ENCODE results near the gene PRRC2C.

PRRC2C gene

GRCh38 chr1:171477804-171478203 is 7.5 kb upstream of the PRRC2C start:
- POLR2A ChIA-PET: interaction anchor here (0.6 kb wide), 1 partner anchor 10 kb away, joined by 13 read pairs; no protein-coding TSS in a partner anchor
- CTCF ChIA-PET: interaction anchor here (1.5 kb wide), 1 partner anchor 14 kb away, joined by 3 read pairs; no protein-coding TSS in a partner anchor
- TF ChIP-seq CTCF (IDR thresholded peaks at IDR 0.05; ENCODE audit: control extremely low read depth, extremely low read depth, low read depth, missing control alignments): no peak
- no peak for DNase-seq (ENCODE audit: extremely low spot score)

GRCh38 chr1:171480035-171480434 is 5.3 kb upstream of the PRRC2C start:
- no peak for DNase-seq (ENCODE audit: extremely low spot score)
- no peak for TF ChIP-seq CTCF (IDR thresholded peaks at IDR 0.05; ENCODE audit: control extremely low read depth, extremely low read depth, low read depth, missing control alignments)
- ChIA-PET POLR2A (no interaction called here), CTCF (no interaction called here)

DNA sequence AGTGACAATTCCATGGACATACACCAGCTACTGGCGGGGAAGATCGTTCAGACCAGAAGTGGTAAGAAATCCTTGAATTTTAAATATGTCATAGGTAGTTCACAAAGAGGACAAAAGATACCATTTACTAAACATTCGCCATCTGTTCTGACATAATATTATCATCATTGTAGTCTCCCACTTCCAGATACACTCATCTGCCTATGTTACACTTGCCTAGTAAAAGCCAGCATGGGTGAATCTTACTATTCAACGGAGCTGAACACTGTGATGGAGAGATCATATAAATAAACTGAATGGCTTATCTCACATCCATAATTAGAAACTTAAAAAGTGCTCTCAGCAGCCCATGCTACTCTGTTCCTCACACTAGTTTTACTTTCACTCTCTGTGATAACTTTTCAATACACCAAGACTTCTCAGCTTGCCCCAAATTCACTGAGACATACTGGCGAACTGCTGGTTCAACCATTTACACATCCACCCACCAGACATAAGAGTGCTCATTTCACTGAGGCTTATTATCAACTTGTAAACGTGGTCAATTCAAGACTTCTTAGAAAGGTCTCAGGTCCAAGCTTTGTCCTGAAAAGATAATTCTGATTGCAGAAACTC is 463 bp upstream of the PRRC2C start:
- peak; percentile 53 for DNase-seq (ENCODE audit: extremely low spot score)
- TF ChIP-seq CTCF (IDR thresholded peaks at IDR 0.05; ENCODE audit: control extremely low read depth, extremely low read depth, low read depth, missing control alignments): no peak
- CTCF ChIA-PET: interaction anchor here (0.8 to 4.1 kb wide), 20 partner anchors 9 to 1048 kb away, joined by 3 to 31 read pairs (median 8); partner anchors contain the start of gene SUCO
- POLR2A ChIA-PET: interaction anchor here (0.9 to 1.2 kb wide), 2 partner anchors 11 to 13 kb away, joined by 3 read pairs; no protein-coding TSS in a partner anchor

DNA sequence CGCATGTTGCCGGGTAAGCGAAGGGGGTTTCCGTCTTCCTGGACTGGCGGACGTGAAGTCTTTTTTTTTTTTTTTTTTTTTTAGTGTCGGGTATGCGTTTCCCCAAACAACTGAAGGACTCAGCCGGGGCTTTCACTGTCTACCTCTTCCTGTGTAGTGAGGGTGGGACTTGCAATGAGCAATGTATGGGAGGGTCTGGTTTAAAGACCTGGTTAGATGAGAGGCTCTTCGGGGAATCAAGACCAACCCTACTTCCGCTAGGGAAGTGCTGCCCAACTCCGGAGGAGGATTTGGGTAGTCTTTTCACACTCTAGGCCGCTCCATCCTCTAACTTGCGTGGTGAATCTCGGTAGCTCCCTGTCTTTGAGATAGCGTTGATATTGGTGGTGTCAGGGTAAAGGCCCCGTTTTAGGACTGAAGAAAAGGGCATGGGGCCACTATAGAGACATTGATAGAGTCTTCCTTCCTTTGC is 754 bp downstream of the PRRC2C start:
- CTCF ChIA-PET: interaction anchor here (1.2 to 4.1 kb wide), 15 partner anchors 9 to 299 kb away, joined by 3 to 31 read pairs (median 8); no protein-coding TSS in a partner anchor
- peak; percentile 34 for DNase-seq (ENCODE audit: extremely low spot score)
- TF ChIP-seq CTCF (IDR thresholded peaks at IDR 0.05; ENCODE audit: control extremely low read depth, extremely low read depth, low read depth, missing control alignments): no peak
- POLR2A ChIA-PET: interaction anchor here (1.2 kb wide), 1 partner anchor 10 kb away, joined by 3 read pairs; no protein-coding TSS in a partner anchor

- POLR2A ChIA-PET: no interaction called here
- CTCF ChIA-PET: interaction anchor here (1.2 to 4.1 kb wide), 6 partner anchors 10 to 158 kb away, joined by 3 to 31 read pairs (median 8); no protein-coding TSS in a partner anchor
- no peak for TF ChIP-seq CTCF (IDR thresholded peaks at IDR 0.05; ENCODE audit: control extremely low read depth, extremely low read depth, low read depth, missing control alignments)
- no peak for DNase-seq (ENCODE audit: extremely low spot score)
Measured at GRCh38 chr1:171487038-171487437, 1.7 kb downstream of the PRRC2C start.

DNA sequence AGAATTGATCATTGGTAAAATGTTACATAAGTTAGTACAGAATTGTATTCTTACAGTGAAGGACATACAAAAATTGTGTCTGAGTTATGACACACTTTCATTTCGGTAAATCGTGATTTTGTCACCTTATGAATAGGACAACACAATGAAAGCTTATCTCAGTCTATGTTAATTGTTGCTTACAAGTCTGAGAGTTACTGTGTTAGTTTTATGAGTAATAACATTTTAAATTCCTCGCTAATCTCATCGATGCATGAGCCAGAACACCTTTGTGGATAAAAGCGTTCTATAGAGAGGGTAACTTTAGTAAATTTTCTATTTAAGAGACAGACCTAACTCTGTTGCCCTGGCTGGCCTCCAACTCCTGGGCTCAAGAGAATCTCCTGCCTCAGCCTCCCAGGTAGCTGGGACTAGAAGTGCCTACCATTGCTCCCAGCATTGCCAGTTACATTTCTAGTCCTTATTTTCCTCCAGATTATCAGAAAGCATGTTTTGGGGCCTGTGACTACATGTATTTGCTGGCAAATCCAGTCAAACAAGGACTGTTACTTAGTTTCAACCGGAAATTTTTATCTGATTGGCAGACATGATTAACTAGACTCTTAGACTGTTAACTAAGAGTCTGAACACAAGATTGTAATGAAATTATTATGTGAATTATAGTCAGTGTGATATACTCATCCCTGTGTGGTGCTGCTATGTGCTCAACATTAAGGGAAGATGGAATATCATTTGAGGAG is 3.0 kb downstream of the PRRC2C start:
- no peak for TF ChIP-seq CTCF (IDR thresholded peaks at IDR 0.05; ENCODE audit: control extremely low read depth, extremely low read depth, low read depth, missing control alignments)
- ChIA-PET POLR2A (no interaction called here), CTCF (interaction anchor here (2.8 kb wide), 1 partner anchor 12 kb away, joined by 15 read pairs; no protein-coding TSS in a partner anchor)
- DNase-seq (ENCODE audit: extremely low spot score): no peak
